H1 (cell line): ENCODE results near the gene NCLN. TPM values are rescaled to one million over a fixed set of nuclear protein-coding genes. Genes with fewer than 3 reads are reported as not detected.

ENCODE experiments used
- CTCF ChIA-PET: fragments of 300-600 bp; sonication (Branson Sonifier 250); formaldehyde crosslinking; loops from one replicate; lab custom pipeline; 2021; ENCODE audit not compliant: partially characterized antibody; lab: Charles Lee
- POLR2A ChIA-PET: fragments of 300-600 bp; sonication (Branson Sonifier 250); formaldehyde crosslinking; loops from one replicate; lab custom pipeline; 2021; ENCODE audit warnings: inconsistent platforms; ENCODE audit not compliant: partially characterized antibody; lab: Charles Lee
- DNase-seq, 2 experiments: peaks; one replicate each; pipeline versions ENCODE4 v3.0.0 to v3.0.0-alpha.2; 2010 to 2022; ENCODE audit warnings: low spot score in 2 of 2, low read depth in 1 of 2, mixed read lengths in 1 of 2
- FAIRE-seq: peaks from 2 replicates; lab custom pipeline; 2011; peaks lifted over from hg19 to GRCh38; lab: Jason Lieb, UNC
- H2AFZ ChIP-seq: 2 replicates; pipeline ENCODE4 v1.8.1; 2012; ENCODE audit warnings: low read length, inconsistent platforms
- H2AK5ac ChIP-seq: 2 replicates; pipeline ENCODE4 v1.6.1; 2013; ENCODE audit warnings: low read depth, low read length
- H2BK120ac ChIP-seq: replicated peaks from 2 replicates; pipeline ENCODE3; 2013; ENCODE audit warnings: low read depth, low read length, inconsistent platforms
- H2BK12ac ChIP-seq: 2 replicates; pipeline ENCODE4 v1.6.1; 2013; ENCODE audit warnings: low read depth, low read length
- H2BK15ac ChIP-seq: 2 replicates; pipeline ENCODE4 v1.6.1; 2013; ENCODE audit warnings: low read length
- H2BK20ac ChIP-seq: 2 replicates; pipeline ENCODE4 v1.6.1; 2013; ENCODE audit warnings: low read length
- H2BK5ac ChIP-seq: 2 replicates; pipeline ENCODE4 v1.6.1; 2013; ENCODE audit warnings: low read depth, low read length
- H3K14ac ChIP-seq: 2 replicates; pipeline ENCODE4 v1.6.1; 2013; ENCODE audit warnings: inconsistent platforms; ENCODE audit not compliant: insufficient read length
- H3K18ac ChIP-seq: 2 replicates; pipeline ENCODE4 v1.6.1; 2013; ENCODE audit warnings: low read length; ENCODE audit errors: extremely low read depth
- H3K23ac ChIP-seq: 2 replicates; pipeline ENCODE4 v1.6.1; 2013; ENCODE audit warnings: inconsistent platforms; ENCODE audit not compliant: insufficient read length
- H3K23me2 ChIP-seq: 2 replicates; pipeline ENCODE4 v1.6.1; 2013; ENCODE audit warnings: low read depth, low read length
- H3K27ac ChIP-seq: 2 replicates; pipeline ENCODE4 v1.6.1; 2011; ENCODE audit warnings: low read depth, low read length, inconsistent platforms
- H3K27me3 ChIP-seq, 4 experiments: replicated peaks in 1 of 4; 1 replicate in 1 of 4; 2 replicates in 3 of 4; pipeline versions ENCODE4 v1.6.1 to v1.8.1; 2011 to 2013; ENCODE audit warnings: low read length in 3 of 4, mild to moderate bottlenecking in 3 of 4, inconsistent platforms in 2 of 4, mixed read lengths in 2 of 4, moderate library complexity in 1 of 4; ENCODE audit not compliant: control insufficient read depth in 3 of 4, insufficient read depth in 3 of 4; ENCODE audit errors: extremely low read depth in 1 of 4
- H3K36me3 ChIP-seq, 4 experiments: 2 replicates each; pipeline versions ENCODE4 v1.6.1 to v1.8.1; 2011 to 2013; ENCODE audit warnings: mild to moderate bottlenecking in 4 of 4, low read length in 3 of 4, moderate library complexity in 2 of 4, control low read depth in 1 of 4, inconsistent platforms in 1 of 4; ENCODE audit not compliant: insufficient read depth in 4 of 4, control insufficient read depth in 2 of 4
- H3K4ac ChIP-seq: replicated peaks from 2 replicates; pipeline ENCODE3; 2013; ENCODE audit warnings: low read length, low read depth, mixed read lengths, inconsistent platforms; ENCODE audit not compliant: insufficient read length
- H3K4me1 ChIP-seq, 4 experiments: replicated peaks in 1 of 4; 1 replicate in 1 of 4; 2 replicates in 3 of 4; pipeline versions ENCODE4 v1.6.1 to v1.8.1; 2011 to 2013; ENCODE audit warnings: low read length in 3 of 4, inconsistent platforms in 2 of 4, mixed read lengths in 1 of 4; ENCODE audit not compliant: insufficient read depth in 4 of 4, control insufficient read depth in 3 of 4
- H3K4me2 ChIP-seq, 2 experiments: 2 replicates each; pipeline versions ENCODE4 v1.6.1 to v1.8.1; 2011 to 2013; ENCODE audit warnings: low read depth in 2 of 2, low read length in 2 of 2, control low read depth in 1 of 2, inconsistent platforms in 1 of 2, mild to moderate bottlenecking in 1 of 2; ENCODE audit not compliant: insufficient read depth in 1 of 2
- H3K4me3 ChIP-seq, 4 experiments: fragments of 200-600, 300-600 bp in 1 of 4; sonication (generic), shearing (Covaris generic), sonication (Bioruptor Twin) in 1 of 4; 2 replicates each; pipeline versions ENCODE4 v1.5.1 to v1.8.1; 2011 to 2016; ENCODE audit warnings: low read length in 4 of 4, low read depth in 3 of 4, control low read depth in 2 of 4, inconsistent platforms in 2 of 4, mild to moderate bottlenecking in 2 of 4, mixed read lengths in 1 of 4, moderate library complexity in 1 of 4; ENCODE audit not compliant: insufficient read depth in 2 of 4; ENCODE audit errors: extremely low read depth in 1 of 4
- H3K56ac ChIP-seq: replicated peaks from 2 replicates; pipeline ENCODE3; 2013; ENCODE audit warnings: low read depth, mild to moderate bottlenecking, mixed read lengths, low read length, inconsistent platforms; ENCODE audit not compliant: insufficient read length
- H3K79me1 ChIP-seq: 2 replicates; pipeline ENCODE4 v1.6.1; 2013; ENCODE audit warnings: low read depth, low read length, control low read depth
- H3K79me2 ChIP-seq, 2 experiments: 2 replicates each; pipeline versions ENCODE4 v1.6.1 to v1.8.1; 2012 to 2013; ENCODE audit warnings: low read length in 2 of 2, mild to moderate bottlenecking in 2 of 2, inconsistent platforms in 1 of 2; ENCODE audit not compliant: insufficient read depth in 2 of 2, control insufficient read depth in 1 of 2
- H3K9ac ChIP-seq, 4 experiments: replicated peaks in 1 of 4; 1 replicate in 1 of 4; 2 replicates in 3 of 4; pipeline versions ENCODE4 v1.6.1 to v1.8.1; 2011 to 2013; ENCODE audit warnings: low read depth in 3 of 4, low read length in 3 of 4, control low read depth in 2 of 4, mild to moderate bottlenecking in 2 of 4, moderate library complexity in 2 of 4, inconsistent platforms in 1 of 4; ENCODE audit errors: extremely low read depth in 1 of 4
- H3K9me3 ChIP-seq, 2 experiments: 2 replicates each; pipeline versions ENCODE4 v1.6.1 to v1.8.1; 2012 to 2013; ENCODE audit warnings: mild to moderate bottlenecking in 2 of 2, moderate library complexity in 2 of 2, control low read depth in 1 of 2, inconsistent platforms in 1 of 2, low read depth in 1 of 2, low read length in 1 of 2, mixed read lengths in 1 of 2; ENCODE audit not compliant: insufficient read depth in 2 of 2
- H4K20me1 ChIP-seq, 2 experiments: replicated peaks in 1 of 2; 2 replicates each; pipeline versions ENCODE3 to v1.8.1; 2011 to 2013; ENCODE audit warnings: inconsistent platforms in 2 of 2, low read length in 2 of 2, mild to moderate bottlenecking in 1 of 2; ENCODE audit not compliant: insufficient read depth in 2 of 2, control insufficient read depth in 1 of 2
- H4K5ac ChIP-seq: 2 replicates; pipeline ENCODE4 v1.6.1; 2013; ENCODE audit warnings: low read length, low read depth, mixed read lengths, inconsistent platforms; ENCODE audit not compliant: insufficient read length
- H4K8ac ChIP-seq: 2 replicates; pipeline ENCODE4 v1.8.0; 2013; ENCODE audit warnings: mild to moderate bottlenecking, moderate library complexity, low read length, inconsistent platforms; ENCODE audit not compliant: insufficient read depth; ENCODE audit errors: extremely low read depth
- H4K91ac ChIP-seq: replicated peaks from 2 replicates; pipeline ENCODE3; 2013; ENCODE audit warnings: low read length, mixed read lengths, inconsistent platforms; ENCODE audit not compliant: insufficient read length
- BCL11A ChIP-seq, 2 experiments: IDR thresholded peaks; one replicate each; pipeline ENCODE4 v1.6.1; 2011; ENCODE audit warnings: low read depth in 2 of 2, low read length in 2 of 2, mild to moderate bottlenecking in 2 of 2
- CBX5 ChIP-seq: fragments of 300-800, 300-1000 bp; sonication (generic); IDR thresholded peaks from 2 replicates; pipeline ENCODE4 v1.7.1; 2016; ENCODE audit warnings: antibody characterized with exemption, low read length, low read depth
- GTF2F1 ChIP-seq: IDR thresholded peaks from 2 replicates; pipeline ENCODE4 v1.6.1; 2012; ENCODE audit warnings: low read depth, low read length, improper control_type of control experiment, borderline replicate concordance
- KDM5A ChIP-seq: fragments of 200-600 bp; IDR thresholded peaks from 2 replicates; pipeline ENCODE4 v1.7.1; 2012; ENCODE audit warnings: mild to moderate bottlenecking, low read length, inconsistent platforms, mixed read lengths
- PHF8 ChIP-seq: fragments of 200-600 bp; sonication (generic); conservative IDR thresholded peaks from 2 replicates; pipeline ENCODE4 v1.7.1; 2012; ENCODE audit warnings: low read depth, mild to moderate bottlenecking, inconsistent platforms, low read length, moderate library complexity
- TCF12 ChIP-seq: IDR thresholded peaks from 2 replicates; pipeline ENCODE4 v1.6.1; 2011; ENCODE audit warnings: low read depth, mild to moderate bottlenecking, low read length
- TEAD4 ChIP-seq: IDR thresholded peaks from 2 replicates; pipeline ENCODE4 v1.6.1; 2012; ENCODE audit warnings: low read depth, low read length, inconsistent platforms, mixed read lengths
- ZNF274 ChIP-seq: IDR thresholded peaks from 2 replicates; pipeline ENCODE4 v1.7.0; 2012; ENCODE audit warnings: low read length, borderline replicate concordance; ENCODE audit errors: extremely low read depth
- WGBS, 2 experiments: shearing (Covaris generic) in 1 of 2; methylation state at CpG; one replicate each; pipeline versions ENCODE4 v1.1.6 to v1.1.7; 2013 to 2015; ENCODE audit warnings: low lambda C conversion rate in 2 of 2, mixed read lengths in 2 of 2, inconsistent platforms in 1 of 2, low coverage in 1 of 2, missing lambda C conversion rate in 1 of 2; ENCODE audit not compliant: insufficient replicate concordance in 2 of 2, insufficient coverage in 1 of 2, insufficient read length in 1 of 2; ENCODE audit errors: extremely low coverage in 1 of 2, missing lambda C conversion rate in 1 of 2; 5-methylcytosine and 5-hydroxymethylcytosine counted together
- polyA plus RNA-seq, 7 experiments: library from polyadenylated mRNA; depleted of rRNA in 3 of 7; stranded (reverse) in 5 of 7; unstranded in 2 of 7; fragments of >200 nt in 5 of 7; fragments of 200-250 nt in 2 of 7; gene quantifications; 1 replicate in 5 of 7; 2 replicates in 1 of 7; 4 replicates in 1 of 7; pipeline versions ENCODE4 v1.2.1 to v1.2.3, GENCODE V29; 2011 to 2013; ENCODE audit warnings: missing spikeins in 2 of 7, mixed read lengths in 2 of 7
- total RNA-seq: library from RNA; stranded (reverse); fragmentation: NEBNext Ultra II Directional; extraction: Animal tissue kit (Norgen Biotek cat#: 25700); gene quantifications from 2 replicates; pipeline ENCODE4 v1.2.1, GENCODE V29; 2021
- TF ChIP-seq, protein P1 (sequence below): IDR thresholded peaks from 2 replicates; pipeline ENCODE4 v1.6.1; 2012; ENCODE audit warnings: low read length, inconsistent platforms
- TF ChIP-seq, protein P2 (sequence below): IDR thresholded peaks from 2 replicates; pipeline ENCODE4 v1.6.1; 2012; ENCODE audit warnings: inconsistent platforms

The NCLN gene
- total and polyA plus RNA-seq, 2 of the 8 experiments (the other 6 are each of a cell fraction or from before 2014, with no cell fraction given) = 89.2 to 103 TPM

DNA sequence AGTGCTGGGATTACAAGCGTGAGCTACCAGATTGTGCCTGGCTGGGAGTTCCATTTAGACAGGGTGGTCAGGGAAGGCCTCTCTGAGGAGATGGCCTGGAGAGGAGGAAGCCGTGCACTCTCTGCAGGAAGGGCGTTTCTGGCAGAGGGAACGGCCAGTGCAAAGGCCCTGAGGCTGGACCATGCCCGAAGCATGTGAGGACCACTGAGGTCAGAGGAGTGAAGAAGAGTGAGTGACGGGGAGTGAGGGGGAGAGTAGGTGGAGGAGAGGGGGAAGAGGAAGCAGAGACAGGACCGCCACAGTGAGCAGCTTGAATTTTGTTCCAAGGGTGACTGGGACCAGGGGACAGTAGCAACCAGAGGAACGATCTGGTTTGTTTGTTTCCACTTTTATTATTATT, 71.3 kb downstream of the NCLN start:
- Histone ChIP-seq H4K8ac (no peak overlapping the region), H3K9ac (no peak overlapping the region), H4K91ac (no peak overlapping the region), H3K4me1 (no peaks in the 10 kb centered on the region), H3K4me3 (no peak overlapping the region), H2BK15ac (no peak overlapping the region), H3K27ac (no peak overlapping the region), H4K5ac (no peak overlapping the region), H3K23ac (no peak overlapping the region), H3K9me3 (peaks cover 0 to 8% of the 10 kb centered on the region in 2 experiments; a peak in 2 of 4 replicates), H2BK20ac (no peak overlapping the region), H2BK12ac (no peak overlapping the region), H3K23me2 (peaks cover 9% of the 10 kb centered on the region; the same call in 1 of the 2 replicates), H3K4ac (no peak overlapping the region), H4K20me1 (peaks cover 0 to 10% of the 10 kb centered on the region in 2 experiments), H2BK5ac (no peak overlapping the region), H3K36me3 (peaks cover 0 to 2% (median 0%) of the 10 kb centered on the region in 4 experiments; a peak in 2 of 8 replicates), H3K4me2 (no peak overlapping the region), H2BK120ac (no peak overlapping the region), H2AK5ac (no peak overlapping the region), H2AFZ (no peak overlapping the region), H3K18ac (no peak overlapping the region), H3K27me3 (no peaks in the 10 kb centered on the region), H3K79me2 (no peaks in the 10 kb centered on the region), H3K14ac (no peak overlapping the region), H3K56ac (no peak overlapping the region), H3K79me1 (no peaks in the 10 kb centered on the region)
- ChIA-PET POLR2A (interaction anchor here (0.7 to 2.7 kb wide), 3 partner anchors 8 to 15 kb away, joined by 3 to 11 read pairs (median 4); no protein-coding TSS in a partner anchor), CTCF (interaction anchor here (0.6 to 3.1 kb wide), 5 partner anchors 18 to 606 kb away, joined by 3 to 11 read pairs (median 3); no protein-coding TSS in a partner anchor)
- 86% methylated on average over 8 of the region's 8 CpGs; no CpG with 5 or more reads in 1 of the 2 experiments for WGBS, 2 experiments
- DNase-seq (no peak), FAIRE-seq (no peak)
- no peak for TF ChIP-seq KDM5A
- TF ChIP-seq GTF2F1 = no peak
- TF ChIP-seq ZNF274 = no peak
- TF ChIP-seq CBX5 = no peak
- no peak for TF ChIP-seq TCF12
- TF ChIP-seq BCL11A (IDR thresholded peaks at IDR 0.05; ENCODE audit: low read depth in 2 of 2, low read length in 2 of 2) = no peak
- TF ChIP-seq, protein P1, sequence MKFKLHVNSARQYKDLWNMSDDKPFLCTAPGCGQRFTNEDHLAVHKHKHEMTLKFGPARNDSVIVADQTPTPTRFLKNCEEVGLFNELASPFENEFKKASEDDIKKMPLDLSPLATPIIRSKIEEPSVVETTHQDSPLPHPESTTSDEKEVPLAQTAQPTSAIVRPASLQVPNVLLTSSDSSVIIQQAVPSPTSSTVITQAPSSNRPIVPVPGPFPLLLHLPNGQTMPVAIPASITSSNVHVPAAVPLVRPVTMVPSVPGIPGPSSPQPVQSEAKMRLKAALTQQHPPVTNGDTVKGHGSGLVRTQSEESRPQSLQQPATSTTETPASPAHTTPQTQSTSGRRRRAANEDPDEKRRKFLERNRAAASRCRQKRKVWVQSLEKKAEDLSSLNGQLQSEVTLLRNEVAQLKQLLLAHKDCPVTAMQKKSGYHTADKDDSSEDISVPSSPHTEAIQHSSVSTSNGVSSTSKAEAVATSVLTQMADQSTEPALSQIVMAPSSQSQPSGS = no peak
- TF ChIP-seq TEAD4 = no peak
- TF ChIP-seq, protein P2, sequence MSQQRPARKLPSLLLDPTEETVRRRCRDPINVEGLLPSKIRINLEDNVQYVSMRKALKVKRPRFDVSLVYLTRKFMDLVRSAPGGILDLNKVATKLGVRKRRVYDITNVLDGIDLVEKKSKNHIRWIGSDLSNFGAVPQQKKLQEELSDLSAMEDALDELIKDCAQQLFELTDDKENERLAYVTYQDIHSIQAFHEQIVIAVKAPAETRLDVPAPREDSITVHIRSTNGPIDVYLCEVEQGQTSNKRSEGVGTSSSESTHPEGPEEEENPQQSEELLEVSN = no peak
- no peak for TF ChIP-seq PHF8
